DND-41 (cell line): ENCODE data around the gene RPL35.

Experiments
- ATAC-seq: fragments of 200-7000 bp; cut with Tn5 transposase; 3 replicates; pipeline ENCODE4 v1.9.1; 2021; ENCODE audit warnings: low read depth; ENCODE audit not compliant: insufficient read depth
- DNase-seq: peaks from one replicate; pipeline ENCODE4 v3.0.0-alpha.2; 2020
- H2AFZ ChIP-seq: 2 replicates; pipeline ENCODE4 v1.6.0; 2012; ENCODE audit warnings: low read depth, low read length
- H3K27ac ChIP-seq: 2 replicates; pipeline ENCODE4 v1.5.1; 2012; ENCODE audit warnings: low read length, inconsistent platforms
- H3K27me3 ChIP-seq: fragments of 200-600 bp; sonication (generic); 2 replicates; pipeline ENCODE4 v1.6.0; 2012; ENCODE audit warnings: low read length, mild to moderate bottlenecking, inconsistent platforms; ENCODE audit not compliant: insufficient read depth, poor library complexity
- H3K36me3 ChIP-seq: 2 replicates; pipeline ENCODE4 v1.5.1; 2012; ENCODE audit warnings: low read length, inconsistent platforms; ENCODE audit not compliant: insufficient read depth
- H3K4me1 ChIP-seq: 2 replicates; pipeline ENCODE4 v1.5.1; 2012; ENCODE audit warnings: mild to moderate bottlenecking, low read length; ENCODE audit not compliant: insufficient read depth
- H3K4me2 ChIP-seq: 2 replicates; pipeline ENCODE4 v1.6.0; 2012; ENCODE audit warnings: mild to moderate bottlenecking, moderate library complexity, low read length, inconsistent platforms; ENCODE audit not compliant: insufficient read depth
- H3K4me3 ChIP-seq, 2 experiments: fragments of 200-600 bp in 1 of 2; shearing (Covaris generic) in 1 of 2; 2 replicates each; pipeline ENCODE4 v1.5.1; 2012 to 2016; ENCODE audit warnings: inconsistent platforms in 2 of 2, low read length in 2 of 2, mild to moderate bottlenecking in 2 of 2, low read depth in 1 of 2, moderate library complexity in 1 of 2
- H3K79me2 ChIP-seq: 2 replicates; pipeline ENCODE4 v1.6.0; 2012; ENCODE audit warnings: low read length, inconsistent platforms; ENCODE audit not compliant: insufficient read depth
- H3K9ac ChIP-seq: 2 replicates; pipeline ENCODE4 v1.6.0; 2012; ENCODE audit warnings: low read depth, mild to moderate bottlenecking, inconsistent platforms, low read length, moderate library complexity
- H3K9me3 ChIP-seq: 2 replicates; pipeline ENCODE4 v1.5.1; 2012; ENCODE audit warnings: low read length, moderate library complexity, mild to moderate bottlenecking, inconsistent platforms; ENCODE audit not compliant: insufficient read depth, severe bottlenecking
- H4K20me1 ChIP-seq: 2 replicates; pipeline ENCODE4 v1.6.0; 2012; ENCODE audit warnings: low read length; ENCODE audit not compliant: insufficient read depth
- EZH2 ChIP-seq: IDR thresholded peaks from 3 replicates; pipeline ENCODE4 v1.6.1; 2012; ENCODE audit warnings: borderline replicate concordance, low read depth, mild to moderate bottlenecking, moderate library complexity, low read length, inconsistent platforms; ENCODE audit not compliant: severe bottlenecking
- TF ChIP-seq, protein P1 (sequence below): IDR thresholded peaks from 2 replicates; pipeline ENCODE4 v1.5.1; 2012; ENCODE audit warnings: borderline replicate concordance, low read length, moderate library complexity, mild to moderate bottlenecking; ENCODE audit not compliant: poor library complexity, severe bottlenecking; ENCODE audit errors: extremely low read depth

The RPL35 gene

DNA sequence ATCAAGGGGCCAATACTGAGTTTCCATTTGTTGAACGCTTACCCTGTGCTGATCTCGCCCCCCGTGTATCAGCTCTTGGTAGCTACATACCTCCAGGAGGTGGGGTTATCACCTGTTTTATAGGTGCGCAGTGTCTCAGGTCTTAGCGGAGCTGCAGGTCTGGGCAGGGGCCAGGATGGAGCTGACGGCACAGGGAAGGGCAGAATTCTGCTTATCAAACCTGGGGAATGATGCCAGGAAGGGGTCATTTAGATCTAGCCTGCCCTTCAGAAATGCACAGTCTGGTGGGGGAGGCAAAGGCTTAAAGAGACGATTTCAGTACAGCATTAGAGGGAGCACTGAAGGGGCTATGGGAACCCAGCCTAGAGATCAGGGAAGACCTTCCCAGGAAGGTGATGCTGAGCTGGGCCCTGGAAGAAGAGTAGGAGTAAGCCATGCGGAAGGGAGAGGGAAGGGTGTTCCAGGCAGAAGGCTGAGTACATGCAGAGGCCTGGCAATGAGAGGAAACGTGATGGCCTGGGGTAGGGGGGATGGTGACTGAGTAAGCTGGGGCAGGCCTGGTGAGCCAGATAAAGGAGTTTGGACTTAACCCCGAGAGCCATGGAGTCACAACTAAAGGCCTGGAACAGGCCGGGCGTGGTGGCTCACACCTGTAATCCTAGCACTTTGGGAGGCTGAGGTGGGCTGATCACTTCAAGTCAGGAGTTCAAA lies 53.4 kb downstream of the RPL35 start:
- H3K27me3 ChIP-seq: no peaks in the 10 kb centered on the region
- no peak for ATAC-seq
- no peak overlapping the region for H2AFZ ChIP-seq
- H3K27ac ChIP-seq: no peak overlapping the region
- no peak overlapping the region for H3K4me3 ChIP-seq
- DNase-seq: no peak
- H3K36me3 ChIP-seq: no peaks in the 10 kb centered on the region
- no peak overlapping the region for H3K9ac ChIP-seq
- TF ChIP-seq, protein P1, sequence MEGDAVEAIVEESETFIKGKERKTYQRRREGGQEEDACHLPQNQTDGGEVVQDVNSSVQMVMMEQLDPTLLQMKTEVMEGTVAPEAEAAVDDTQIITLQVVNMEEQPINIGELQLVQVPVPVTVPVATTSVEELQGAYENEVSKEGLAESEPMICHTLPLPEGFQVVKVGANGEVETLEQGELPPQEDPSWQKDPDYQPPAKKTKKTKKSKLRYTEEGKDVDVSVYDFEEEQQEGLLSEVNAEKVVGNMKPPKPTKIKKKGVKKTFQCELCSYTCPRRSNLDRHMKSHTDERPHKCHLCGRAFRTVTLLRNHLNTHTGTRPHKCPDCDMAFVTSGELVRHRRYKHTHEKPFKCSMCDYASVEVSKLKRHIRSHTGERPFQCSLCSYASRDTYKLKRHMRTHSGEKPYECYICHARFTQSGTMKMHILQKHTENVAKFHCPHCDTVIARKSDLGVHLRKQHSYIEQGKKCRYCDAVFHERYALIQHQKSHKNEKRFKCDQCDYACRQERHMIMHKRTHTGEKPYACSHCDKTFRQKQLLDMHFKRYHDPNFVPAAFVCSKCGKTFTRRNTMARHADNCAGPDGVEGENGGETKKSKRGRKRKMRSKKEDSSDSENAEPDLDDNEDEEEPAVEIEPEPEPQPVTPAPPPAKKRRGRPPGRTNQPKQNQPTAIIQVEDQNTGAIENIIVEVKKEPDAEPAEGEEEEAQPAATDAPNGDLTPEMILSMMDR: no peak
- TF ChIP-seq EZH2: no peak
- no peaks in the 10 kb centered on the region for H3K79me2 ChIP-seq
- no peak overlapping the region for H3K4me2 ChIP-seq
- H3K9me3 ChIP-seq: no peaks in the 10 kb centered on the region
- no peaks in the 10 kb centered on the region for H3K4me1 ChIP-seq
- H4K20me1 ChIP-seq: no peaks in the 10 kb centered on the region
